Measurements from ENCODE around the gene LPCAT3. TPM values are rescaled to one million over a fixed set of nuclear protein-coding genes. Genes with fewer than 3 reads are reported as not detected.

LPCAT3 gene
- total and polyA plus RNA-seq, 2 of the 4 experiments (the other 2 are of a cell fraction) = 7.0 to 18.6 TPM

- peaks cover 0 to 4% of the 10 kb centered on the region in 2 experiments; a peak in 1 of 4 replicates for H3K79me1 ChIP-seq (ENCODE audit: low read depth in 1 of 2, low read length in 2 of 2)
- dilution Hi-C loops (cut with HindIII; ENCODE audit: low sequenced_read_pairs, unreplicated experiment) (no loop called here), in situ Hi-C loops (cut with MboI; ENCODE audit: low sequenced_read_pairs) (loop anchor here (5.0 kb wide), 1 partner anchor 94 kb away; the partner anchor contains the start of gene TPI1), intact Hi-C loops (cut with micrococcal nuclease) (no loop called here)
- peaks cover 5% of the 10 kb centered on the region; the same call in 1 of the 2 replicates for H3K4me1 ChIP-seq (ENCODE audit: control insufficient read depth, insufficient read depth, low read length)
- no peak overlapping the region for H3K4me3 ChIP-seq (ENCODE audit: insufficient read depth, low read depth, low read length)
- H3K27me3 ChIP-seq (ENCODE audit: control insufficient read depth, insufficient read depth, low read length) = no peaks in the 10 kb centered on the region
- H4K8ac ChIP-seq (ENCODE audit: low read depth in 2 of 2, low read length in 2 of 2) = peak overlapping the region; percentile 96
- H3K36me3 ChIP-seq (ENCODE audit: control insufficient read depth, insufficient read depth, low read length) = peaks cover 17% of the 10 kb centered on the region
- H2AK5ac ChIP-seq (ENCODE audit: low read depth, low read length) = peak overlapping the region; percentile 66; the same call in 1 of the 2 replicates
- H2BK15ac ChIP-seq (ENCODE audit: low read depth, low read length) = peak overlapping the region; percentile 91; the same call in 1 of the 3 replicates
- H4K20me1 ChIP-seq (ENCODE audit: insufficient read depth, low read length) = no peaks in the 10 kb centered on the region
- H3K27ac ChIP-seq (ENCODE audit: insufficient read depth, low read length) = peak overlapping the region; percentile 53
- DNase-seq = peak; percentile 77
- peak overlapping the region; percentile 70; the same call in 1 of the 2 replicates for H3K23ac ChIP-seq (ENCODE audit: low read depth, low read length)
- H3K9me3 ChIP-seq (ENCODE audit: control insufficient read depth, insufficient read depth, low read length) = no peaks in the 10 kb centered on the region
- ATAC-seq (ENCODE audit: low read depth) = peak; percentile 74
- POLR2A ChIA-PET (ENCODE audit: unreplicated experiment) = interaction anchor here (0.5 kb wide), 1 partner anchor 33 kb away, joined by 3 read pairs; no protein-coding TSS in a partner anchor
- BruUV-seq (replicated peaks) = no TSS peak
- peak overlapping the region; percentile 5 for H2BK5ac ChIP-seq (ENCODE audit: low read depth, low read length, poor library complexity, severe bottlenecking)
- H3K9ac ChIP-seq (ENCODE audit: low read depth, low read length) = peak overlapping the region; percentile 37; the same call in 1 of the 2 replicates
- H3K9me1 ChIP-seq (ENCODE audit: insufficient read depth, low read length) = no peaks in the 10 kb centered on the region
- CTCF ChIA-PET = interaction anchor here (0.6 to 1.7 kb wide), 5 partner anchors 10 to 151 kb away, joined by 3 to 4 read pairs (median 3); partner anchors contain the start of genes C12orf57, C1RL and RNU7-1
- H3K56ac ChIP-seq (ENCODE audit: extremely low read depth, insufficient read depth, low read length) = no peak overlapping the region; the same call in 1 of the 2 replicates
- H4K91ac ChIP-seq (ENCODE audit: insufficient read depth, low read depth, low read length) = peak overlapping the region; percentile 92
- peak overlapping the region; percentile 83 for H2AK9ac ChIP-seq (replicated peaks; ENCODE audit: low read depth, low read length, poor library complexity)
- peak overlapping the region; percentile 78; the same call in 1 of the 2 replicates for H2BK20ac ChIP-seq (ENCODE audit: low read depth, low read length)
- peak overlapping the region; percentile 79 for H3K4ac ChIP-seq (ENCODE audit: low read depth, low read length)
- peak overlapping the region; percentile 88 for H2AFZ ChIP-seq (replicated peaks; ENCODE audit: low read length, poor library complexity)
- WGBS, 2 experiments (ENCODE audit: extremely low coverage in 2 of 2, insufficient read length in 1 of 2) = 40% methylated on average over 1 of the region's 16 CpGs; no CpG with 5 or more reads in 1 of the 2 experiments
- H3K18ac ChIP-seq (ENCODE audit: low read depth, low read length) = peak overlapping the region; percentile 39; the same call in 1 of the 2 replicates
- peak overlapping the region; percentile 83 for H3K14ac ChIP-seq (replicated peaks; ENCODE audit: low read depth, low read length)
- no peak overlapping the region for H3K4me2 ChIP-seq (ENCODE audit: low read depth, low read length)
- peak overlapping the region; percentile 64 for H2BK120ac ChIP-seq (ENCODE audit: low read depth, low read length)
- H4K5ac ChIP-seq (ENCODE audit: low read depth, low read length) = peak overlapping the region; percentile 89
- TF ChIP-seq BHLHE40 (IDR thresholded peaks at IDR 0.05; ENCODE audit: low read depth, low read length) = no peak
- no peak for TF ChIP-seq CEBPB (IDR thresholded peaks at IDR 0.05; ENCODE audit: low read depth, low read length)
- TF ChIP-seq RCOR1 (IDR thresholded peaks at IDR 0.05; ENCODE audit: insufficient replicate concordance, low read length) = no peak
- TF ChIP-seq POLR2A (IDR thresholded peaks at IDR 0.05; ENCODE audit: low read depth, low read length) = no peak
- TF ChIP-seq MXI1 (IDR thresholded peaks at IDR 0.05; ENCODE audit: borderline replicate concordance, low read depth, low read length) = 0 out of 2 replicates have a peak, but pooled peaks have one; percentile 24
- no peak for TF ChIP-seq CHD1 (IDR thresholded peaks at IDR 0.05; ENCODE audit: low read depth, low read length)
- TF ChIP-seq FOS (IDR thresholded peaks at IDR 0.05; ENCODE audit: low read depth, low read length) = no peak
- TF ChIP-seq MAZ (IDR thresholded peaks at IDR 0.05; ENCODE audit: borderline replicate concordance, low read depth, low read length) = peak; percentile 49; the same call in 1 of the 2 replicates
- TF ChIP-seq ELK1 (IDR thresholded peaks at IDR 0.05; ENCODE audit: borderline replicate concordance, low read depth, low read length) = no peak
- TF ChIP-seq RAD21 (IDR thresholded peaks at IDR 0.05; ENCODE audit: low read length) = peak; percentile 44
- no peak for TF ChIP-seq USF2 (IDR thresholded peaks at IDR 0.05; ENCODE audit: low read depth, low read length)
- TF ChIP-seq CTCF (conservative IDR thresholded peaks at IDR 0.05; ENCODE audit: low read depth, low read length) = peak; percentile 64
- TF ChIP-seq MAFK (IDR thresholded peaks at IDR 0.05; ENCODE audit: low read depth, low read length) = peak; percentile 79
- TF ChIP-seq NFE2L2 (IDR thresholded peaks at IDR 0.05; ENCODE audit: low read depth, low read length) = peak; percentile 92
Observed at GRCh38 chr12:6961695-6962284, 56.5 kb downstream of the LPCAT3 start.

Measured in IMR-90 (cell line).